Neural cell (in vitro differentiated cells): ENCODE results near the gene LHFPL6.

ENCODE experiments used
- CTCF ChIP-seq: fragments of 450-650 bp; IDR thresholded peaks from 2 replicates; pipeline ENCODE4 v1.5.1; 2014; ENCODE audit warnings: antibody characterized with exemption, mild to moderate bottlenecking, moderate library complexity; ENCODE audit not compliant: poor library complexity, severe bottlenecking
- EP300 ChIP-seq: fragments of 450-650 bp; conservative IDR thresholded peaks from 2 replicates; pipeline ENCODE4 v1.6.1; 2014; ENCODE audit warnings: antibody characterized with exemption, mild to moderate bottlenecking, moderate library complexity; ENCODE audit not compliant: poor library complexity, severe bottlenecking
- EZH2 ChIP-seq: fragments of 200-600, 300-800 bp; shearing (Covaris generic), sonication (generic); IDR thresholded peaks from 2 replicates; pipeline ENCODE4 v1.6.1; 2014; ENCODE audit warnings: antibody characterized with exemption, low read length, borderline replicate concordance, mild to moderate bottlenecking; ENCODE audit not compliant: insufficient read depth, poor library complexity, severe bottlenecking
- MXI1 ChIP-seq: fragments of 450-650 bp; conservative IDR thresholded peaks from 2 replicates; pipeline ENCODE4 v1.6.1; 2014; ENCODE audit warnings: antibody characterized with exemption, mild to moderate bottlenecking; ENCODE audit not compliant: poor library complexity, severe bottlenecking
- POLR2AphosphoS5 ChIP-seq: IDR thresholded peaks from 2 replicates; pipeline ENCODE4 v1.6.1; 2012
- RAD21 ChIP-seq: fragments of 450-650 bp; conservative IDR thresholded peaks from 2 replicates; pipeline ENCODE4 v1.6.1; 2014; ENCODE audit warnings: antibody characterized with exemption, mild to moderate bottlenecking, moderate library complexity
- TAF1 ChIP-seq: IDR thresholded peaks from 2 replicates; pipeline ENCODE4 v1.6.1; 2012; ENCODE audit warnings: low read depth
- TF ChIP-seq, protein P1 (sequence below): IDR thresholded peaks from 2 replicates; pipeline ENCODE4 v1.6.1; 2012; ENCODE audit warnings: borderline replicate concordance

- no peak for TF ChIP-seq CTCF
- no peak for TF ChIP-seq POLR2AphosphoS5
- no peak for TF ChIP-seq RAD21
- TF ChIP-seq EZH2, result no peak
- TF ChIP-seq, protein P1, sequence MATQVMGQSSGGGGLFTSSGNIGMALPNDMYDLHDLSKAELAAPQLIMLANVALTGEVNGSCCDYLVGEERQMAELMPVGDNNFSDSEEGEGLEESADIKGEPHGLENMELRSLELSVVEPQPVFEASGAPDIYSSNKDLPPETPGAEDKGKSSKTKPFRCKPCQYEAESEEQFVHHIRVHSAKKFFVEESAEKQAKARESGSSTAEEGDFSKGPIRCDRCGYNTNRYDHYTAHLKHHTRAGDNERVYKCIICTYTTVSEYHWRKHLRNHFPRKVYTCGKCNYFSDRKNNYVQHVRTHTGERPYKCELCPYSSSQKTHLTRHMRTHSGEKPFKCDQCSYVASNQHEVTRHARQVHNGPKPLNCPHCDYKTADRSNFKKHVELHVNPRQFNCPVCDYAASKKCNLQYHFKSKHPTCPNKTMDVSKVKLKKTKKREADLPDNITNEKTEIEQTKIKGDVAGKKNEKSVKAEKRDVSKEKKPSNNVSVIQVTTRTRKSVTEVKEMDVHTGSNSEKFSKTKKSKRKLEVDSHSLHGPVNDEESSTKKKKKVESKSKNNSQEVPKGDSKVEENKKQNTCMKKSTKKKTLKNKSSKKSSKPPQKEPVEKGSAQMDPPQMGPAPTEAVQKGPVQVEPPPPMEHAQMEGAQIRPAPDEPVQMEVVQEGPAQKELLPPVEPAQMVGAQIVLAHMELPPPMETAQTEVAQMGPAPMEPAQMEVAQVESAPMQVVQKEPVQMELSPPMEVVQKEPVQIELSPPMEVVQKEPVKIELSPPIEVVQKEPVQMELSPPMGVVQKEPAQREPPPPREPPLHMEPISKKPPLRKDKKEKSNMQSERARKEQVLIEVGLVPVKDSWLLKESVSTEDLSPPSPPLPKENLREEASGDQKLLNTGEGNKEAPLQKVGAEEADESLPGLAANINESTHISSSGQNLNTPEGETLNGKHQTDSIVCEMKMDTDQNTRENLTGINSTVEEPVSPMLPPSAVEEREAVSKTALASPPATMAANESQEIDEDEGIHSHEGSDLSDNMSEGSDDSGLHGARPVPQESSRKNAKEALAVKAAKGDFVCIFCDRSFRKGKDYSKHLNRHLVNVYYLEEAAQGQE, result no peak
- no peak for TF ChIP-seq TAF1
- no peak for TF ChIP-seq EP300
- no peak for TF ChIP-seq MXI1
Measured at GRCh38 chr13:39522329-39522728, 80.7 kb downstream of the LHFPL6 start.
